HCT116 (cell line): ENCODE measurements around the gene UBE3C. TPM values are rescaled to one million over a fixed set of nuclear protein-coding genes. Genes with fewer than 3 reads are reported as not detected.

Experiments
- ATAC-seq: fragments of 200-7000 bp; cut with Tn5 transposase; 2 replicates; pipeline ENCODE4 v1.9.1; 2020; ENCODE audit warnings: mild to moderate bottlenecking, moderate library complexity
- BruUV-seq: library from RNA; stranded (reverse); fragments of 400-500 nt; replicated peaks from 2 replicates; lab custom pipeline; 2021; lab: Mats Ljungman, UMichigan
- CTCF ChIA-PET: fragments of 300-600 bp; sonication (Branson Sonifier 250); formaldehyde crosslinking; loops from one replicate; lab custom pipeline; 2021; ENCODE audit warnings: antibody characterized with exemption; lab: Charles Lee
- POLR2A ChIA-PET: fragments of 300-600, 350-600 bp; sonication (Branson Sonifier 250); formaldehyde crosslinking; loops from one replicate; lab custom pipeline; 2021; ENCODE audit warnings: antibody characterized with exemption; lab: Charles Lee
- RAD21 ChIA-PET, 2 experiments: fragments of 300-600 bp; sonication (Branson Sonifier 250); formaldehyde crosslinking; loops; one replicate each; lab custom pipeline; 2023; ENCODE audit warnings: low total read pairs in 2 of 2; ENCODE audit not compliant: uncharacterized antibody in 2 of 2, unreplicated experiment in 2 of 2, low non-redundant PET in 1 of 2; lab: Charles Lee
- DNase-seq: peaks from one replicate; pipeline ENCODE4 v3.0.0-alpha.2; 2010; ENCODE audit warnings: low read depth, low spot score
- H2AFZ ChIP-seq: fragments of 200-600 bp; shearing (Covaris generic), sonication (generic); 2 replicates; pipeline ENCODE4 v1.6.1; 2017; ENCODE audit warnings: low read depth, mixed run types, mixed read lengths, antibody characterized with exemption, low read length; ENCODE audit not compliant: poor library complexity, severe bottlenecking
- H3K27ac ChIP-seq: 2 replicates; pipeline ENCODE4 v1.5.1; 2012; ENCODE audit warnings: low read depth, low read length
- H3K27me3 ChIP-seq: fragments of 200-600 bp; sonication (generic); 2 replicates; pipeline ENCODE4 v1.6.1; 2016; ENCODE audit warnings: mixed run types, low read length, mixed read lengths; ENCODE audit not compliant: insufficient read depth
- H3K36me3 ChIP-seq, 2 experiments: fragments of 200-500 bp in 1 of 2; fragments of 200-600 bp in 1 of 2; sonication (Bioruptor generic) in 1 of 2; sonication (generic) in 1 of 2; 2 replicates each; pipeline versions ENCODE4 v1.5.1 to v1.6.1; 2014 to 2016; ENCODE audit warnings: low read length in 2 of 2, inconsistent platforms in 1 of 2, mixed read lengths in 1 of 2, mixed run types in 1 of 2; ENCODE audit not compliant: insufficient read depth in 2 of 2, control insufficient read depth in 1 of 2
- H3K4me1 ChIP-seq, 2 experiments: fragments of 200-600 bp in 1 of 2; sonication (generic) in 1 of 2; 2 replicates each; pipeline versions ENCODE4 v1.5.1 to v1.6.1; 2012 to 2017; ENCODE audit warnings: low read length in 2 of 2, inconsistent platforms in 1 of 2, mild to moderate bottlenecking in 1 of 2, mixed read lengths in 1 of 2, mixed run types in 1 of 2, moderate library complexity in 1 of 2; ENCODE audit not compliant: insufficient read depth in 2 of 2, control insufficient read depth in 1 of 2
- H3K4me2 ChIP-seq: fragments of 200-600 bp; sonication (generic); 2 replicates; pipeline ENCODE4 v1.6.1; 2017; ENCODE audit warnings: mixed run types, low read length, mixed read lengths
- H3K4me3 ChIP-seq, 2 experiments: fragments of 200-600 bp in 1 of 2; sonication (generic) in 1 of 2; replicated peaks in 1 of 2; 2 replicates each; pipeline ENCODE4 v1.5.1; 2011 to 2016; ENCODE audit warnings: low read length in 2 of 2, control low read depth in 1 of 2, low read depth in 1 of 2, mild to moderate bottlenecking in 1 of 2, mixed read lengths in 1 of 2, mixed run types in 1 of 2
- H3K79me2 ChIP-seq: fragments of 200-600 bp; sonication (generic); 2 replicates; pipeline ENCODE4 v1.6.1; 2017; ENCODE audit warnings: mild to moderate bottlenecking, mixed run types, low read length, moderate library complexity, mixed read lengths; ENCODE audit not compliant: insufficient read depth
- H3K9ac ChIP-seq: fragments of 200-600 bp; sonication (generic); 2 replicates; pipeline ENCODE4 v1.6.1; 2016; ENCODE audit warnings: low read length, mixed read lengths
- H3K9me2 ChIP-seq: fragments of 200-600 bp; sonication (generic), shearing (Covaris generic); 2 replicates; pipeline ENCODE4 v1.6.1; 2017; ENCODE audit warnings: mixed run types, mild to moderate bottlenecking, moderate library complexity; ENCODE audit not compliant: insufficient read depth
- H3K9me3 ChIP-seq, 2 experiments: fragments of 200-500 bp in 1 of 2; fragments of 200-600 bp in 1 of 2; sonication (Bioruptor generic) in 1 of 2; sonication (generic) in 1 of 2; 2 replicates each; pipeline ENCODE4 v1.6.1; 2014 to 2017; ENCODE audit warnings: low read length in 2 of 2, mixed read lengths in 2 of 2, inconsistent platforms in 1 of 2, low read depth in 1 of 2, mild to moderate bottlenecking in 1 of 2, mixed run types in 1 of 2, moderate library complexity in 1 of 2; ENCODE audit not compliant: control insufficient read depth in 1 of 2, insufficient read depth in 1 of 2
- H4K20me1 ChIP-seq: fragments of 200-600 bp; sonication (generic), shearing (Covaris generic); 2 replicates; pipeline ENCODE4 v1.6.1; 2017; ENCODE audit warnings: mixed run types, mild to moderate bottlenecking, moderate library complexity; ENCODE audit not compliant: insufficient read depth
- ATF3 ChIP-seq: IDR thresholded peaks from 2 replicates; pipeline ENCODE4 v1.6.1; 2012
- CEBPB ChIP-seq: IDR thresholded peaks from 2 replicates; pipeline ENCODE4 v1.6.1; 2012; ENCODE audit warnings: low read depth
- EGR1 ChIP-seq: IDR thresholded peaks from 2 replicates; pipeline ENCODE4 v1.6.1; 2012; ENCODE audit warnings: low read depth
- ELF1 ChIP-seq: IDR thresholded peaks from 2 replicates; pipeline ENCODE4 v1.6.1; 2012; ENCODE audit warnings: low read depth, borderline replicate concordance
- EZH2 ChIP-seq: fragments of 200-600 bp; sonication (generic); IDR thresholded peaks from 2 replicates; pipeline ENCODE4 v1.6.1; 2017; ENCODE audit warnings: antibody characterized with exemption, mixed run types
- EZH2phosphoT487 ChIP-seq: fragments of 200-600 bp; IDR thresholded peaks from 2 replicates; pipeline ENCODE4 v1.6.1; 2018; ENCODE audit warnings: antibody characterized with exemption, borderline replicate concordance
- FOSL1 ChIP-seq: IDR thresholded peaks from 2 replicates; pipeline ENCODE4 v1.6.1; 2012; ENCODE audit warnings: low read depth
- JUND ChIP-seq: IDR thresholded peaks from 2 replicates; pipeline ENCODE4 v1.6.1; 2012
- POLR2A ChIP-seq: IDR thresholded peaks from 2 replicates; pipeline ENCODE4 v1.7.0; 2011; ENCODE audit warnings: borderline replicate concordance; ENCODE audit not compliant: insufficient read depth, insufficient read length; ENCODE audit errors: extremely low read depth
- POLR2AphosphoS5 ChIP-seq: IDR thresholded peaks from 2 replicates; pipeline ENCODE4 v1.6.1; 2011; ENCODE audit warnings: mild to moderate bottlenecking, low read depth, low read length, moderate library complexity
- RAD21 ChIP-seq: IDR thresholded peaks from 2 replicates; pipeline ENCODE4 v1.6.1; 2012; ENCODE audit warnings: low read depth, mild to moderate bottlenecking
- SIN3A ChIP-seq: IDR thresholded peaks from 2 replicates; pipeline ENCODE4 v1.6.1; 2012; ENCODE audit warnings: low read depth
- SRF ChIP-seq: IDR thresholded peaks from 2 replicates; pipeline ENCODE4 v1.6.1; 2012; ENCODE audit warnings: low read depth
- YY1 ChIP-seq: IDR thresholded peaks from 2 replicates; pipeline ENCODE4 v1.6.1; 2011; ENCODE audit warnings: low read length, low read depth, moderate library complexity, mild to moderate bottlenecking; ENCODE audit not compliant: insufficient replicate concordance; ENCODE audit errors: extremely low read depth
- ZFX ChIP-seq: fragments of 450-650 bp; IDR thresholded peaks from 2 replicates; pipeline ENCODE4 v1.6.1; 2017
- ZNF274 ChIP-seq: fragments of 200-500 bp; sonication (Bioruptor generic); IDR thresholded peaks from 2 replicates; pipeline ENCODE4 v1.6.1; 2014; ENCODE audit warnings: mild to moderate bottlenecking, low read depth, low read length, inconsistent platforms
- intact Hi-C: fragments of 100-400 bp; cut with micrococcal nuclease; formaldehyde crosslinking; loops from 2 replicates; pipeline ENCODE4 v1.10.0; 2022
- total RNA-seq: library from RNA; stranded (reverse); gene quantifications from one replicate; pipeline ENCODE4 v1.2.1, GENCODE V29; 2021; ENCODE audit not compliant: unreplicated experiment
- TF ChIP-seq, protein P1 (sequence below): IDR thresholded peaks from 2 replicates; pipeline ENCODE4 v1.6.1; 2011; ENCODE audit warnings: mild to moderate bottlenecking, low read length, moderate library complexity; ENCODE audit not compliant: insufficient replicate concordance; ENCODE audit errors: extremely low read depth
- TF ChIP-seq, protein P2 (sequence below), 3 experiments: fragments of 200-600 bp in 1 of 3; sonication (generic) in 1 of 3; IDR thresholded peaks in 2 of 3; conservative IDR thresholded peaks in 1 of 3; 2 replicates each; pipeline ENCODE4 v1.5.1; 2012 to 2017; ENCODE audit warnings: low read depth in 2 of 3, low read length in 2 of 3, antibody characterized with exemption in 1 of 3, borderline replicate concordance in 1 of 3, control low read depth in 1 of 3, mild to moderate bottlenecking in 1 of 3, mixed read lengths in 1 of 3, mixed run types in 1 of 3, moderate library complexity in 1 of 3; ENCODE audit not compliant: insufficient read depth in 1 of 3

The UBE3C gene
- total RNA-seq, 1 experiment from 2014 or later = 68.3 TPM

DNA sequence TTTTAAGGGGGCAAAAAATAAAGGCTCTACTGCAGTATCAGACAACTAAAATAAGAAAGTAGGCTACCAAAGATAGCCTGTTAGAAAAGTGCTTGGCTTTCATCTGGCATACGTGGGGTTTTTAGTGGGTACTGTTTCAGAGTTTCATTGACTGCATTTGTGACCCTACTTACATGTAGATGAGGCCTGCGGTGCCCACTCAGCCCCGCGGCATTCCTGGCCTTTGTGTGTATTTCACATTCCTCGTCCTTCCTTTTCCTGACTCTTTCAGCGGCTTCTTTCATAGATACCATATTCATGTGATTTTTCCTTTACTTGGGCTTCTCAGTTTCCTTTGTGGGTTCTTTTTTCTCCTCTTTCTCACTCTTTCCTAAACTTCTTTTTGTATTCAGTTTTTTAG, 50.7 kb downstream of the UBE3C start:
- RAD21 ChIA-PET = no interaction called here
- no TSS peak for BruUV-seq
- ATAC-seq = no peak

More for the DNA sequence above, 50.7 kb downstream of the UBE3C start:
- no peak overlapping the region for H2AFZ ChIP-seq
- peaks cover 45 to 50% of the 10 kb centered on the region in 2 experiments for H3K36me3 ChIP-seq
- no peak overlapping the region for H3K4me2 ChIP-seq
- no peak overlapping the region for H3K27ac ChIP-seq
- H3K27me3 ChIP-seq = no peaks in the 10 kb centered on the region
- ChIA-PET CTCF (no interaction called here), POLR2A (no interaction called here)
- H3K9ac ChIP-seq = no peak overlapping the region
- peaks cover 56% of the 10 kb centered on the region for H3K79me2 ChIP-seq
- intact Hi-C loops = no loop called here
- DNase-seq = no peak
- no peak overlapping the region for H3K4me3 ChIP-seq
- H3K9me2 ChIP-seq = no peaks in the 10 kb centered on the region
- peaks cover 5 to 13% of the 10 kb centered on the region in 2 experiments; a peak in 3 of 4 replicates for H3K4me1 ChIP-seq
- H3K9me3 ChIP-seq = no peaks in the 10 kb centered on the region
- TF ChIP-seq ELF1 = no peak
- TF ChIP-seq EZH2 = no peak
- TF ChIP-seq EGR1 = no peak
- no peak for TF ChIP-seq ATF3
- TF ChIP-seq, protein P1, sequence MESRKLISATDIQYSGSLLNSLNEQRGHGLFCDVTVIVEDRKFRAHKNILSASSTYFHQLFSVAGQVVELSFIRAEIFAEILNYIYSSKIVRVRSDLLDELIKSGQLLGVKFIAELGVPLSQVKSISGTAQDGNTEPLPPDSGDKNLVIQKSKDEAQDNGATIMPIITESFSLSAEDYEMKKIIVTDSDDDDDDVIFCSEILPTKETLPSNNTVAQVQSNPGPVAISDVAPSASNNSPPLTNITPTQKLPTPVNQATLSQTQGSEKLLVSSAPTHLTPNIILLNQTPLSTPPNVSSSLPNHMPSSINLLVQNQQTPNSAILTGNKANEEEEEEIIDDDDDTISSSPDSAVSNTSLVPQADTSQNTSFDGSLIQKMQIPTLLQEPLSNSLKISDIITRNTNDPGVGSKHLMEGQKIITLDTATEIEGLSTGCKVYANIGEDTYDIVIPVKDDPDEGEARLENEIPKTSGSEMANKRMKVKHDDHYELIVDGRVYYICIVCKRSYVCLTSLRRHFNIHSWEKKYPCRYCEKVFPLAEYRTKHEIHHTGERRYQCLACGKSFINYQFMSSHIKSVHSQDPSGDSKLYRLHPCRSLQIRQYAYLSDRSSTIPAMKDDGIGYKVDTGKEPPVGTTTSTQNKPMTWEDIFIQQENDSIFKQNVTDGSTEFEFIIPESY = no peak
- TF ChIP-seq, protein P2, sequence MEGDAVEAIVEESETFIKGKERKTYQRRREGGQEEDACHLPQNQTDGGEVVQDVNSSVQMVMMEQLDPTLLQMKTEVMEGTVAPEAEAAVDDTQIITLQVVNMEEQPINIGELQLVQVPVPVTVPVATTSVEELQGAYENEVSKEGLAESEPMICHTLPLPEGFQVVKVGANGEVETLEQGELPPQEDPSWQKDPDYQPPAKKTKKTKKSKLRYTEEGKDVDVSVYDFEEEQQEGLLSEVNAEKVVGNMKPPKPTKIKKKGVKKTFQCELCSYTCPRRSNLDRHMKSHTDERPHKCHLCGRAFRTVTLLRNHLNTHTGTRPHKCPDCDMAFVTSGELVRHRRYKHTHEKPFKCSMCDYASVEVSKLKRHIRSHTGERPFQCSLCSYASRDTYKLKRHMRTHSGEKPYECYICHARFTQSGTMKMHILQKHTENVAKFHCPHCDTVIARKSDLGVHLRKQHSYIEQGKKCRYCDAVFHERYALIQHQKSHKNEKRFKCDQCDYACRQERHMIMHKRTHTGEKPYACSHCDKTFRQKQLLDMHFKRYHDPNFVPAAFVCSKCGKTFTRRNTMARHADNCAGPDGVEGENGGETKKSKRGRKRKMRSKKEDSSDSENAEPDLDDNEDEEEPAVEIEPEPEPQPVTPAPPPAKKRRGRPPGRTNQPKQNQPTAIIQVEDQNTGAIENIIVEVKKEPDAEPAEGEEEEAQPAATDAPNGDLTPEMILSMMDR (IDR thresholded peaks at IDR 0.05 in 2 of 3, conservative IDR thresholded peaks at IDR 0.05 in 1 of 3; ENCODE audit: borderline replicate concordance in 1 of 3, insufficient read depth in 1 of 3, low read depth in 2 of 3, low read length in 2 of 3) = no peak
- TF ChIP-seq POLR2A = no peak
- no peak for TF ChIP-seq FOSL1
- TF ChIP-seq ZFX = no peak
- TF ChIP-seq JUND = no peak
- TF ChIP-seq RAD21 = no peak
- no peak for TF ChIP-seq POLR2AphosphoS5
- no peak for TF ChIP-seq SIN3A
- TF ChIP-seq EZH2phosphoT487 = no peak
- no peak for TF ChIP-seq SRF
- no peak for TF ChIP-seq ZNF274
- TF ChIP-seq YY1 = no peak
- TF ChIP-seq CEBPB = no peak
- peaks cover 2% of the 10 kb centered on the region; the same call in 1 of the 2 replicates for H4K20me1 ChIP-seq
